Choroid plexus epithelial cell (primary cell): Measurements from ENCODE around the gene TADA1.

Source experiments
- DNase-seq: peaks from one replicate; pipeline ENCODE4 v3.0.0-alpha.2; 2010; ENCODE audit warnings: low read depth
- H3K4me3 ChIP-seq: 2 replicates; pipeline ENCODE4 v1.5.1; 2011; ENCODE audit warnings: low read depth, mild to moderate bottlenecking, control low read depth, low read length, moderate library complexity
- TF ChIP-seq, protein P1 (sequence below): conservative IDR thresholded peaks from 2 replicates; pipeline ENCODE4 v1.5.1; 2011; ENCODE audit warnings: low read depth, mild to moderate bottlenecking, control low read depth, inconsistent platforms, low read length, moderate library complexity

The TADA1 gene

DNA sequence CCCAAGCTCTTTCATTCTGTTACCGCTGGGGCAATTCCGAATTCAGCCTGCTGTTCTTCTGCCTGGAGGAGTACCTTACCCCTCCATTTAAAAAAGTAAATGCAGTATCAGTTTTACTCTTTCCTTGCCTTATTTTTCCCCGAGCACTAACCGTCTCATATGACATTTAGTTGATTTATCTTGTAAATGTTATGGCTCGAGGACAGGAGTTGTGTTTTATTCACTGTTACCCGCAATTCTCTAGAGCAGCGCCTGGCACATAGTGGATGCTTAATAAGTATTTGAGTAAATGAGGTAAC, 425 bp upstream of the TADA1 start:
- DNase-seq: no peak
- peak overlapping the region; percentile 80 for H3K4me3 ChIP-seq
- TF ChIP-seq, protein P1, sequence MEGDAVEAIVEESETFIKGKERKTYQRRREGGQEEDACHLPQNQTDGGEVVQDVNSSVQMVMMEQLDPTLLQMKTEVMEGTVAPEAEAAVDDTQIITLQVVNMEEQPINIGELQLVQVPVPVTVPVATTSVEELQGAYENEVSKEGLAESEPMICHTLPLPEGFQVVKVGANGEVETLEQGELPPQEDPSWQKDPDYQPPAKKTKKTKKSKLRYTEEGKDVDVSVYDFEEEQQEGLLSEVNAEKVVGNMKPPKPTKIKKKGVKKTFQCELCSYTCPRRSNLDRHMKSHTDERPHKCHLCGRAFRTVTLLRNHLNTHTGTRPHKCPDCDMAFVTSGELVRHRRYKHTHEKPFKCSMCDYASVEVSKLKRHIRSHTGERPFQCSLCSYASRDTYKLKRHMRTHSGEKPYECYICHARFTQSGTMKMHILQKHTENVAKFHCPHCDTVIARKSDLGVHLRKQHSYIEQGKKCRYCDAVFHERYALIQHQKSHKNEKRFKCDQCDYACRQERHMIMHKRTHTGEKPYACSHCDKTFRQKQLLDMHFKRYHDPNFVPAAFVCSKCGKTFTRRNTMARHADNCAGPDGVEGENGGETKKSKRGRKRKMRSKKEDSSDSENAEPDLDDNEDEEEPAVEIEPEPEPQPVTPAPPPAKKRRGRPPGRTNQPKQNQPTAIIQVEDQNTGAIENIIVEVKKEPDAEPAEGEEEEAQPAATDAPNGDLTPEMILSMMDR: no peak

GRCh38 chr1:166875302-166875733, 746 bp downstream of the TADA1 start:
- TF ChIP-seq, protein P1: no peak
- DNase-seq: no peak
- H3K4me3 ChIP-seq: peak overlapping the region; percentile 80

DNA sequence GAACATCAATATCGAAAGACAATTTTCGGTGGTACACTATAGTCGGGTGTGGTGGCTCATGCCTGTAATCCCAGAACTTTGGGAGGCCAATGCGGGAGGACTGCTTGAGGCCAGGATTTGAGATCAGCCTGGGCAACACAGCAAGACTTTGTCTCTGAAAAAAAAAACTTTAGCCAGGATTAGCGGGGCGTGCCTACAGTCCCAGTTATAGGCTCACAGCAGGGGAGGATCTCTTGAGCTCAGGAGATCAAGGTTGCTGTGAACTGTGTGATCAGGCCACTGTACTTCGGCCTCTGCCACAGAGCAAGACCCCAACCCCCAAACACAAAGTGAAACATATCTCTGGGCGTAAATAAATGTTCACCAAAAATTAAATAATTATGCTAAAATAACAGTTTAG, 1.6 kb downstream of the TADA1 start:
- DNase-seq: no peak
- TF ChIP-seq, protein P1: no peak
- no peak overlapping the region for H3K4me3 ChIP-seq

- DNase-seq: no peak
- H3K4me3 ChIP-seq: no peak overlapping the region
- TF ChIP-seq, protein P1: no peak
Observed at GRCh38 chr1:166870584-166870983, 5.5 kb downstream of the TADA1 start.

- H3K4me3 ChIP-seq: no peak overlapping the region
- TF ChIP-seq, protein P1: no peak
- no peak for DNase-seq
Observed at GRCh38 chr1:166869318-166870099, 6.6 kb downstream of the TADA1 start.

- DNase-seq: peak; percentile 53
- TF ChIP-seq, protein P1: no peak
- no peak overlapping the region for H3K4me3 ChIP-seq
Observed at GRCh38 chr1:166868639-166869038, 7.4 kb downstream of the TADA1 start.

- TF ChIP-seq, protein P1: no peak
- DNase-seq: peak; percentile 53
- no peak overlapping the region for H3K4me3 ChIP-seq
Observed at GRCh38 chr1:166865926-166866325, 10.1 kb downstream of the TADA1 start.
